ENCODE data around the gene PTPN6. TPM values are rescaled to one million over a fixed set of nuclear protein-coding genes. Genes with fewer than 3 reads are reported as not detected.

PTPN6 gene
- polyA plus RNA-seq, 1 donor from 2014 or later: not detected

GRCh38 chr12:6950401-6950801, 755 bp upstream of the PTPN6 start:
- H4K20me1 ChIP-seq (ENCODE audit: insufficient read depth): no peaks in the 10 kb centered on the region
- no peaks in the 10 kb centered on the region for H3K79me2 ChIP-seq (replicated peaks; ENCODE audit: insufficient read depth, low read length)
- H3K9ac ChIP-seq (ENCODE audit: low read length): no peak overlapping the region
- H3K36me3 ChIP-seq (ENCODE audit: insufficient read depth, low read length): no peaks in the 10 kb centered on the region
- H3F3A ChIP-seq (ENCODE audit: insufficient read depth, low read length, poor library complexity, severe bottlenecking): no peaks in the 10 kb centered on the region
- H3K4me3 ChIP-seq (ENCODE audit: low read length): no peak overlapping the region
- H3K27ac ChIP-seq (ENCODE audit: low read length): no peak overlapping the region
- H3K4me2 ChIP-seq (ENCODE audit: low read length): no peak overlapping the region
- H3K27me3 ChIP-seq (ENCODE audit: insufficient read depth, low read depth, low read length): no peaks in the 10 kb centered on the region
- H3K9me3 ChIP-seq (ENCODE audit: low read length): no peaks in the 10 kb centered on the region
- no peaks in the 10 kb centered on the region for H3K9me2 ChIP-seq (ENCODE audit: insufficient read depth, low read length)
- no peak overlapping the region for H2AFZ ChIP-seq (ENCODE audit: low read depth, low read length)
- TF ChIP-seq EP300 (conservative IDR thresholded peaks at IDR 0.05; ENCODE audit: poor library complexity, severe bottlenecking) (no peak), TAF1 (IDR thresholded peaks at IDR 0.05; ENCODE audit: low read depth) (no peak), CTCF (IDR thresholded peaks at IDR 0.05; ENCODE audit: poor library complexity, severe bottlenecking) (no peak), POLR2AphosphoS5 (IDR thresholded peaks at IDR 0.05) (no peak), SMC3 (conservative IDR thresholded peaks at IDR 0.05; ENCODE audit: poor library complexity) (no peak), EZH2 (IDR thresholded peaks at IDR 0.05; ENCODE audit: borderline replicate concordance, insufficient read depth, low read length, poor library complexity, severe bottlenecking) (no peak), MXI1 (conservative IDR thresholded peaks at IDR 0.05; ENCODE audit: poor library complexity, severe bottlenecking) (no peak), RAD21 (conservative IDR thresholded peaks at IDR 0.05) (no peak)
- TF ChIP-seq, protein P1, sequence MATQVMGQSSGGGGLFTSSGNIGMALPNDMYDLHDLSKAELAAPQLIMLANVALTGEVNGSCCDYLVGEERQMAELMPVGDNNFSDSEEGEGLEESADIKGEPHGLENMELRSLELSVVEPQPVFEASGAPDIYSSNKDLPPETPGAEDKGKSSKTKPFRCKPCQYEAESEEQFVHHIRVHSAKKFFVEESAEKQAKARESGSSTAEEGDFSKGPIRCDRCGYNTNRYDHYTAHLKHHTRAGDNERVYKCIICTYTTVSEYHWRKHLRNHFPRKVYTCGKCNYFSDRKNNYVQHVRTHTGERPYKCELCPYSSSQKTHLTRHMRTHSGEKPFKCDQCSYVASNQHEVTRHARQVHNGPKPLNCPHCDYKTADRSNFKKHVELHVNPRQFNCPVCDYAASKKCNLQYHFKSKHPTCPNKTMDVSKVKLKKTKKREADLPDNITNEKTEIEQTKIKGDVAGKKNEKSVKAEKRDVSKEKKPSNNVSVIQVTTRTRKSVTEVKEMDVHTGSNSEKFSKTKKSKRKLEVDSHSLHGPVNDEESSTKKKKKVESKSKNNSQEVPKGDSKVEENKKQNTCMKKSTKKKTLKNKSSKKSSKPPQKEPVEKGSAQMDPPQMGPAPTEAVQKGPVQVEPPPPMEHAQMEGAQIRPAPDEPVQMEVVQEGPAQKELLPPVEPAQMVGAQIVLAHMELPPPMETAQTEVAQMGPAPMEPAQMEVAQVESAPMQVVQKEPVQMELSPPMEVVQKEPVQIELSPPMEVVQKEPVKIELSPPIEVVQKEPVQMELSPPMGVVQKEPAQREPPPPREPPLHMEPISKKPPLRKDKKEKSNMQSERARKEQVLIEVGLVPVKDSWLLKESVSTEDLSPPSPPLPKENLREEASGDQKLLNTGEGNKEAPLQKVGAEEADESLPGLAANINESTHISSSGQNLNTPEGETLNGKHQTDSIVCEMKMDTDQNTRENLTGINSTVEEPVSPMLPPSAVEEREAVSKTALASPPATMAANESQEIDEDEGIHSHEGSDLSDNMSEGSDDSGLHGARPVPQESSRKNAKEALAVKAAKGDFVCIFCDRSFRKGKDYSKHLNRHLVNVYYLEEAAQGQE (IDR thresholded peaks at IDR 0.05; ENCODE audit: borderline replicate concordance): no peak

GRCh38 chr12:6951551-6952120, 480 bp downstream of the PTPN6 start:
- Histone ChIP-seq H3K79me2 (replicated peaks; ENCODE audit: insufficient read depth, low read length) (no peaks in the 10 kb centered on the region), H3K36me3 (ENCODE audit: insufficient read depth, low read length) (no peaks in the 10 kb centered on the region), H3K4me3 (ENCODE audit: low read length) (no peak overlapping the region), H3K9me3 (ENCODE audit: low read length) (no peaks in the 10 kb centered on the region), H2AFZ (ENCODE audit: low read depth, low read length) (no peak overlapping the region), H4K20me1 (ENCODE audit: insufficient read depth) (no peaks in the 10 kb centered on the region), H3K9ac (ENCODE audit: low read length) (no peak overlapping the region), H3K27ac (ENCODE audit: low read length) (no peak overlapping the region), H3K9me2 (ENCODE audit: insufficient read depth, low read length) (no peaks in the 10 kb centered on the region), H3K4me2 (ENCODE audit: low read length) (no peak overlapping the region), H3K27me3 (ENCODE audit: insufficient read depth, low read depth, low read length) (no peaks in the 10 kb centered on the region), H3F3A (ENCODE audit: insufficient read depth, low read length, poor library complexity, severe bottlenecking) (no peaks in the 10 kb centered on the region)
- TF ChIP-seq, protein P1 (IDR thresholded peaks at IDR 0.05; ENCODE audit: borderline replicate concordance): no peak
- TF ChIP-seq SMC3 (conservative IDR thresholded peaks at IDR 0.05; ENCODE audit: poor library complexity) (no peak), POLR2AphosphoS5 (IDR thresholded peaks at IDR 0.05) (no peak), CTCF (IDR thresholded peaks at IDR 0.05; ENCODE audit: poor library complexity, severe bottlenecking) (no peak), TAF1 (IDR thresholded peaks at IDR 0.05; ENCODE audit: low read depth) (no peak), EZH2 (IDR thresholded peaks at IDR 0.05; ENCODE audit: borderline replicate concordance, insufficient read depth, low read length, poor library complexity, severe bottlenecking) (no peak), MXI1 (conservative IDR thresholded peaks at IDR 0.05; ENCODE audit: poor library complexity, severe bottlenecking) (no peak), RAD21 (conservative IDR thresholded peaks at IDR 0.05) (no peak), EP300 (conservative IDR thresholded peaks at IDR 0.05; ENCODE audit: poor library complexity, severe bottlenecking) (no peak)
